Brain pericyte (primary cell): Measurements from ENCODE around the gene ZDHHC5.
A peak's percentile ranks its signal among the peaks of the same experiment; 100 is the strongest.
"Not testable (repeated sequence)": the region's sequence is repeated elsewhere in the genome, so short reads cannot be mapped to it uniquely, and the experiment has no call there.

Experiments used
- DNase-seq: peaks from one replicate; pipeline ENCODE4 v3.0.0-alpha.2; 2012; ENCODE audit warnings: low read depth, low spot score

Gene ZDHHC5

GRCh38 chr11:57644748-57645688 is 22.9 kb upstream of the ZDHHC5 start:
- no peak for DNase-seq

GRCh38 chr11:57645689-57646085 is 22.2 kb upstream of the ZDHHC5 start:
- no peak for DNase-seq

- no peak for DNase-seq
These were observed 21.6 kb upstream of the ZDHHC5 start for GRCh38 chr11:57646194-57646798.

GRCh38 chr11:57646799-57647303 is 21.1 kb upstream of the ZDHHC5 start:
- no peak for DNase-seq

GRCh38 chr11:57647372-57647771 is 20.5 kb upstream of the ZDHHC5 start:
- no peak for DNase-seq

GRCh38 chr11:57647960-57648800 is 19.7 kb upstream of the ZDHHC5 start:
- DNase-seq, result no peak

GRCh38 chr11:57648801-57649735 is 18.8 kb upstream of the ZDHHC5 start:
- DNase-seq, result no peak

GRCh38 chr11:57649826-57650738 is 17.8 kb upstream of the ZDHHC5 start, which contains the start of gene YPEL4:
Gene YPEL4 (minus strand): TSS chr11:57649912. CDS start chr11:57647107, 2,805 bp downstream.
- DNase-seq, result no peak

- DNase-seq, result no peak
These were observed 17.2 kb upstream of the ZDHHC5 start for GRCh38 chr11:57650739-57651090.

- DNase-seq, result no peak
These were observed 16.5 kb upstream of the ZDHHC5 start for GRCh38 chr11:57651408-57651807.

- not testable (repeated sequence) for DNase-seq
These were observed 15.7 kb upstream of the ZDHHC5 start for GRCh38 chr11:57652230-57652629.

GRCh38 chr11:57652662-57653061 is 15.3 kb upstream of the ZDHHC5 start:
- DNase-seq, result no peak

GRCh38 chr11:57653163-57653562 is 14.8 kb upstream of the ZDHHC5 start:
- DNase-seq, result no peak

- no peak for DNase-seq
These were observed 11.1 kb upstream of the ZDHHC5 start for GRCh38 chr11:57656885-57657193.

GRCh38 chr11:57657194-57658022 is 10.5 kb upstream of the ZDHHC5 start, which contains the start of gene CLP1:
Gene CLP1 (plus strand): TSS chr11:57657762. CDS start chr11:57659477, 1,715 bp downstream.
- DNase-seq, result peak; percentile 95

GRCh38 chr11:57658023-57658361 is 9.9 kb upstream of the ZDHHC5 start:
- DNase-seq, result no peak

GRCh38 chr11:57659669-57660068 is 8.2 kb upstream of the ZDHHC5 start:
- DNase-seq, result no peak

- no peak for DNase-seq
These were observed 5.0 kb upstream of the ZDHHC5 start for GRCh38 chr11:57662893-57663292.

- DNase-seq, result no peak
These were observed 3.9 kb upstream of the ZDHHC5 start for GRCh38 chr11:57663975-57664374.
